Activated T-helper 2 cell treated with anti-CD3 and anti-CD28 coated beads, Interferon-gamma antibody, Interleukin-2, Interleukin-4, amounts not matched to agents 10 μg/mL and 5 μg/mL and 100 μg/mL, durations not matched to agents 14 hours and 24 hours and 36 hours (primary cell): Measurements from ENCODE around the gene KCTD12. TPM values are rescaled to one million over a fixed set of nuclear protein-coding genes. Genes with fewer than 3 reads are reported as not detected.
"Not testable (repeated sequence)": the region's sequence is repeated elsewhere in the genome, so short reads cannot be mapped to it uniquely, and the experiment has no call there.

ENCODE experiments used
- DNase-seq: peaks from one replicate; pipeline ENCODE4 v3.0.0; 2021; ENCODE audit warnings: low spot score
- H3K27ac Mint-ChIP-seq: one replicate; pipeline ENCODE4 v1.8.0; 2021; ENCODE audit warnings: mixed read lengths
- H3K27me3 Mint-ChIP-seq: one replicate; pipeline ENCODE4 v1.8.0; 2021; ENCODE audit warnings: low read depth, mixed read lengths
- H3K36me3 Mint-ChIP-seq: one replicate; pipeline ENCODE4 v1.8.0; 2021; ENCODE audit warnings: low read depth, mixed read lengths
- H3K4me1 Mint-ChIP-seq: one replicate; pipeline ENCODE4 v1.8.0; 2021; ENCODE audit warnings: low read depth, mixed read lengths
- H3K4me3 Mint-ChIP-seq: one replicate; pipeline ENCODE4 v1.8.0; 2021; ENCODE audit warnings: low read depth, mild to moderate bottlenecking, moderate library complexity, mixed read lengths
- H3K9me3 Mint-ChIP-seq: one replicate; pipeline ENCODE4 v1.8.0; 2021; ENCODE audit warnings: mixed read lengths
- intact Hi-C: fragments of 100-400 bp; cut with micrococcal nuclease; formaldehyde crosslinking; loops from one replicate; pipeline ENCODE4 v1.15.1; 2023
- total RNA-seq: library from RNA; stranded (reverse); gene quantifications from 2 replicates; pipeline ENCODE4 v1.2.3, GENCODE V29; 2022

KCTD12 gene
- 12.7 and 13.2 TPM in 2 replicates for total RNA-seq

GRCh38 chr13:76886292-76887075 is at the start of gene KCTD12:
KCTD12 (minus strand) TSS chr13:76886405; CDS start chr13:76886148, 257 bp downstream.
- Mint-ChIP-seq H3K9me3 (no peaks in the 10 kb centered on the region), H3K4me3 (peak within 1 kb of the TSS; percentile 88), H3K27me3 (peaks cover 25% of the 10 kb centered on the region), H3K4me1 (peaks cover 32% of the 10 kb centered on the region), H3K27ac (peak within 1 kb of the TSS; percentile 75), H3K36me3 (peaks cover 3% of the 10 kb centered on the region)
- intact Hi-C loops, result loop anchor here (5.0 to 10.0 kb wide), 6 partner anchors 106 to 1559 kb away; partner anchors contain the start of genes CLN5, MYCBP2, SLAIN1 and TBC1D4
- peak; percentile 75 for DNase-seq

- DNase-seq, result no peak
- Mint-ChIP-seq H3K36me3 (no peaks in the 10 kb centered on the region), H3K27ac (no peak overlapping the region), H3K4me3 (no peak overlapping the region), H3K9me3 (no peaks in the 10 kb centered on the region), H3K4me1 (no peaks in the 10 kb centered on the region), H3K27me3 (peaks cover 5% of the 10 kb centered on the region)
- intact Hi-C loops, result no loop called here
Measured at GRCh38 chr13:76934671-76935070, 48.5 kb upstream of the KCTD12 start.

GRCh38 chr13:76932076-76932475 is 45.9 kb upstream of the KCTD12 start:
- no peaks in the 10 kb centered on the region for H3K4me1 Mint-ChIP-seq
- no peaks in the 10 kb centered on the region for H3K9me3 Mint-ChIP-seq
- DNase-seq, result no peak
- H3K27me3 Mint-ChIP-seq, result peaks cover 3% of the 10 kb centered on the region
- no peak overlapping the region for H3K4me3 Mint-ChIP-seq
- no peaks in the 10 kb centered on the region for H3K36me3 Mint-ChIP-seq
- intact Hi-C loops, result no loop called here
- H3K27ac Mint-ChIP-seq, result no peak overlapping the region

- Mint-ChIP-seq H3K27ac (no peak overlapping the region), H3K27me3 (peaks cover 4% of the 10 kb centered on the region), H3K4me3 (no peak overlapping the region), H3K36me3 (no peaks in the 10 kb centered on the region), H3K9me3 (no peaks in the 10 kb centered on the region), H3K4me1 (no peaks in the 10 kb centered on the region)
- intact Hi-C loops, result no loop called here
- no peak for DNase-seq
Measured at GRCh38 chr13:76929851-76930374, 43.7 kb upstream of the KCTD12 start.

GRCh38 chr13:76929320-76929719 is 43.1 kb upstream of the KCTD12 start:
- Mint-ChIP-seq H3K27me3 (peaks cover 6% of the 10 kb centered on the region), H3K36me3 (no peaks in the 10 kb centered on the region), H3K4me1 (no peaks in the 10 kb centered on the region), H3K4me3 (no peak overlapping the region), H3K9me3 (no peaks in the 10 kb centered on the region), H3K27ac (no peak overlapping the region)
- no peak for DNase-seq
- intact Hi-C loops, result no loop called here

- Mint-ChIP-seq H3K9me3 (no peaks in the 10 kb centered on the region), H3K4me3 (no peak overlapping the region), H3K4me1 (no peaks in the 10 kb centered on the region), H3K36me3 (no peaks in the 10 kb centered on the region), H3K27me3 (peaks cover 6% of the 10 kb centered on the region), H3K27ac (no peak overlapping the region)
- no peak for DNase-seq
- intact Hi-C loops, result no loop called here
Measured at GRCh38 chr13:76928456-76928855, 42.3 kb upstream of the KCTD12 start.

- intact Hi-C loops, result no loop called here
- H3K27ac Mint-ChIP-seq, result no peak overlapping the region
- peaks cover 9% of the 10 kb centered on the region for H3K27me3 Mint-ChIP-seq
- H3K9me3 Mint-ChIP-seq, result no peaks in the 10 kb centered on the region
- H3K36me3 Mint-ChIP-seq, result no peaks in the 10 kb centered on the region
- no peak overlapping the region for H3K4me3 Mint-ChIP-seq
- H3K4me1 Mint-ChIP-seq, result no peaks in the 10 kb centered on the region
- no peak for DNase-seq
Measured at GRCh38 chr13:76927955-76928354, 41.8 kb upstream of the KCTD12 start.

GRCh38 chr13:76925115-76925514 is 38.9 kb upstream of the KCTD12 start:
- Mint-ChIP-seq H3K27me3 (peaks cover 13% of the 10 kb centered on the region), H3K27ac (no peak overlapping the region), H3K9me3 (no peaks in the 10 kb centered on the region), H3K4me1 (no peaks in the 10 kb centered on the region), H3K36me3 (no peaks in the 10 kb centered on the region), H3K4me3 (no peak overlapping the region)
- intact Hi-C loops, result no loop called here
- no peak for DNase-seq

- H3K4me1 Mint-ChIP-seq, result no peaks in the 10 kb centered on the region
- H3K4me3 Mint-ChIP-seq, result no peak overlapping the region
- H3K36me3 Mint-ChIP-seq, result no peaks in the 10 kb centered on the region
- H3K27ac Mint-ChIP-seq, result no peak overlapping the region
- intact Hi-C loops, result no loop called here
- H3K27me3 Mint-ChIP-seq, result peaks cover 21% of the 10 kb centered on the region
- no peak for DNase-seq
- no peaks in the 10 kb centered on the region for H3K9me3 Mint-ChIP-seq
Measured at GRCh38 chr13:76921516-76921915, 35.3 kb upstream of the KCTD12 start.

GRCh38 chr13:76917755-76918481 is 31.7 kb upstream of the KCTD12 start:
- H3K27me3 Mint-ChIP-seq, result peaks cover 19% of the 10 kb centered on the region
- intact Hi-C loops, H3K4me3 Mint-ChIP-seq, H3K27ac Mint-ChIP-seq, H3K36me3 Mint-ChIP-seq, H3K4me1 Mint-ChIP-seq, DNase-seq, H3K9me3 Mint-ChIP-seq: not testable (repeated sequence)

GRCh38 chr13:76917095-76917494 is 30.9 kb upstream of the KCTD12 start:
- H3K27ac Mint-ChIP-seq, result no peak overlapping the region
- no peaks in the 10 kb centered on the region for H3K4me1 Mint-ChIP-seq
- peaks cover 16% of the 10 kb centered on the region for H3K27me3 Mint-ChIP-seq
- no peak for DNase-seq
- intact Hi-C loops, result no loop called here
- no peaks in the 10 kb centered on the region for H3K9me3 Mint-ChIP-seq
- no peak overlapping the region for H3K4me3 Mint-ChIP-seq
- no peaks in the 10 kb centered on the region for H3K36me3 Mint-ChIP-seq

- Mint-ChIP-seq H3K4me1 (no peaks in the 10 kb centered on the region), H3K27me3 (peaks cover 16% of the 10 kb centered on the region), H3K27ac (no peak overlapping the region), H3K36me3 (no peaks in the 10 kb centered on the region), H3K9me3 (no peaks in the 10 kb centered on the region), H3K4me3 (no peak overlapping the region)
- no peak for DNase-seq
- intact Hi-C loops, result no loop called here
Measured at GRCh38 chr13:76913898-76914297, 27.7 kb upstream of the KCTD12 start.

- Mint-ChIP-seq H3K4me1 (no peaks in the 10 kb centered on the region), H3K9me3 (no peaks in the 10 kb centered on the region), H3K27me3 (peaks cover 12% of the 10 kb centered on the region), H3K4me3 (no peak overlapping the region), H3K27ac (no peak overlapping the region), H3K36me3 (no peaks in the 10 kb centered on the region)
- intact Hi-C loops, result no loop called here
- DNase-seq, result no peak
Measured at GRCh38 chr13:76912476-76912875, 26.3 kb upstream of the KCTD12 start.
